ENCODE data around the gene TPSG1. TPM values are rescaled to one million over a fixed set of nuclear protein-coding genes. Genes with fewer than 3 reads are reported as not detected.

Gene TPSG1
- total RNA-seq, 2 donors from 2014 or later: not detected

DNA sequence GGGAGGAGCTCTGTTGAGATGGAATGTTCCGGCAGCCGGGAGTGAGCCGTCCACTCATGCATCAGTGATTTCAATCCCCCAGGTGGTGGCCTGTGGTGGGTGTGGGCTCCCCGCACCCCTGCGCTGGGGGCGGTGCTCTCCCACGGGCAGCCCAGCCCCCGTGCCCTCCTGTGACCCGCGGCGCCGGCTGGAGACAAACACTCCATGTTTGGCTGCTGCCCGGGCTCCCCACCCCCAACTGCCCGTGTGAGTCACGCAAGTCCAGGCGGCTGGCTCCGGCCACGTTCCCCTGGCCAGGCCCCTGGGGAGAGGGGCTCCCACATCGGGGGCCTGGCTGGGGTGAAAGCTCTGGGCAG is 42.8 kb downstream of the TPSG1 start:
- Mint-ChIP-seq H3K36me3 (ENCODE audit: low read depth) (peaks cover 9% of the 10 kb centered on the region), H3K4me3 (no peak overlapping the region), H3K27ac (no peak overlapping the region), H3K9me3 (no peaks in the 10 kb centered on the region), H3K4me1 (no peaks in the 10 kb centered on the region), H3K27me3 (ENCODE audit: insufficient read depth) (no peaks in the 10 kb centered on the region)
- Histone ChIP-seq H3K4me1 (ENCODE audit: control insufficient read depth, insufficient read depth, low read length) (no peaks in the 10 kb centered on the region), H3K4me3 (ENCODE audit: low read length) (no peak overlapping the region), H3K27me3 (ENCODE audit: control insufficient read depth, insufficient read depth, low read length, poor library complexity, severe bottlenecking) (no peaks in the 10 kb centered on the region), H3K36me3 (ENCODE audit: control insufficient read depth, insufficient read depth, low read length) (peaks cover 5% of the 10 kb centered on the region), H3K27ac (ENCODE audit: low read depth, low read length) (no peak overlapping the region), H3K9ac (ENCODE audit: extremely low read depth, low read length, poor library complexity, severe bottlenecking) (no peak overlapping the region), H3K9me3 (ENCODE audit: control insufficient read depth, low read length) (no peaks in the 10 kb centered on the region)
- DNase-seq: no peak
- 63 to 83% methylated on average over 14 to 19 of the region's 19 CpGs for WGBS, 2 experiments (ENCODE audit: insufficient coverage in 1 of 2, insufficient read length in 1 of 2)
- TF ChIP-seq, protein P1, sequence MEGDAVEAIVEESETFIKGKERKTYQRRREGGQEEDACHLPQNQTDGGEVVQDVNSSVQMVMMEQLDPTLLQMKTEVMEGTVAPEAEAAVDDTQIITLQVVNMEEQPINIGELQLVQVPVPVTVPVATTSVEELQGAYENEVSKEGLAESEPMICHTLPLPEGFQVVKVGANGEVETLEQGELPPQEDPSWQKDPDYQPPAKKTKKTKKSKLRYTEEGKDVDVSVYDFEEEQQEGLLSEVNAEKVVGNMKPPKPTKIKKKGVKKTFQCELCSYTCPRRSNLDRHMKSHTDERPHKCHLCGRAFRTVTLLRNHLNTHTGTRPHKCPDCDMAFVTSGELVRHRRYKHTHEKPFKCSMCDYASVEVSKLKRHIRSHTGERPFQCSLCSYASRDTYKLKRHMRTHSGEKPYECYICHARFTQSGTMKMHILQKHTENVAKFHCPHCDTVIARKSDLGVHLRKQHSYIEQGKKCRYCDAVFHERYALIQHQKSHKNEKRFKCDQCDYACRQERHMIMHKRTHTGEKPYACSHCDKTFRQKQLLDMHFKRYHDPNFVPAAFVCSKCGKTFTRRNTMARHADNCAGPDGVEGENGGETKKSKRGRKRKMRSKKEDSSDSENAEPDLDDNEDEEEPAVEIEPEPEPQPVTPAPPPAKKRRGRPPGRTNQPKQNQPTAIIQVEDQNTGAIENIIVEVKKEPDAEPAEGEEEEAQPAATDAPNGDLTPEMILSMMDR (conservative IDR thresholded peaks at IDR 0.05): no peak

DNA sequence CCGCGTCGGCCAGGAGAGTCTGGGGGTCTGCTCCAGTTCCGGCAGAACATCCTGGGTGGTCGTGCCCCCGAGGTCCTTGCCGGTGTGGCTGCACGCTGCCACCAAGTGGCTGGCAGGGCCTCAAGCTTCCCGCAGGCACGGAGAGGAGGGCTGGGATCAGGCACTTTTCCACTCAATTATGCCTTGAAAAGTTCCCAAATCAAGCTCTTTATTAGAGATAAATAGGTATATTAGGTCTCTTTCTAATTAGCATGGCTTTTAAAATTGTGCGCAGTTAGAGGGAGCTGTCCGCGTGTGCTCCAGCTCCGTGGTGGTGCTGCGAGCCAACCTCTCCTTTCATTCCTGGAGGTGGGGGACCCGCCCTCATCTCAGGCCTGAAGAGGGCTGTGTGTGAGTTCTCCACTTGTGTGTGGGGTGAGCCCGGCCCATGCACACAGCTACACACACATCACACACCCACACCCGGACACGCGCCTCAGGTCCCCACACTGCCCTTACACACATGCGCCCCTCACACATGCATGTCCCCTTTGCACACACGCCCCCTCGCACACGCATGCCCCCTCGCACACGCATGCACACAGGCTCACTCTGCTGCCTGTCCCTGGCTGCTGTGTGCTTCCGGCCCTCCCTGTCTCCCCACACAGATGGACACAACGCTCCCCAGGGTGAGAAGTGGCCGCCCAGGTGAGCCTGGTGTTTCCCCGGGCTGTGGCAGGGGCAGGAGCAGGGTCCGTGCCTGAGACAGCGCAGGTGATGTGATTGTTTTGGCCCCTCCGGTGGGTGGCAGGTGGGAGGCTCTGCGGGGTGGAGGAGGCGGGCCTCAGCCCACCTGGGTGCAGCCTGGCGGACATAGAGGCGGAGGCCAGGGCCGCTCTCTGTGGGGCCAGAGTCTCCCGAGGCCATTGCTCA is 43.4 kb downstream of the TPSG1 start:
- H3K27me3 Mint-ChIP-seq (ENCODE audit: insufficient read depth): no peaks in the 10 kb centered on the region
- Histone ChIP-seq H3K4me3 (ENCODE audit: low read length) (no peak overlapping the region), H3K27me3 (ENCODE audit: control insufficient read depth, insufficient read depth, low read length, poor library complexity, severe bottlenecking) (no peaks in the 10 kb centered on the region), H3K27ac (ENCODE audit: low read depth, low read length) (no peak overlapping the region), H3K36me3 (ENCODE audit: control insufficient read depth, insufficient read depth, low read length) (peaks cover 5% of the 10 kb centered on the region), H3K4me1 (ENCODE audit: control insufficient read depth, insufficient read depth, low read length) (no peaks in the 10 kb centered on the region), H3K9me3 (ENCODE audit: control insufficient read depth, low read length) (no peaks in the 10 kb centered on the region), H3K9ac (ENCODE audit: extremely low read depth, low read length, poor library complexity, severe bottlenecking) (no peak overlapping the region)
- no peaks in the 10 kb centered on the region for H3K9me3 Mint-ChIP-seq
- DNase-seq: no peak
- H3K27ac Mint-ChIP-seq: no peak overlapping the region
- no peaks in the 10 kb centered on the region for H3K4me1 Mint-ChIP-seq
- H3K36me3 Mint-ChIP-seq (ENCODE audit: low read depth): peaks cover 8% of the 10 kb centered on the region
- H3K4me3 Mint-ChIP-seq: no peak overlapping the region
- 90 to 91% methylated on average over 19 to 38 of the region's 39 CpGs for WGBS, 2 experiments (ENCODE audit: insufficient coverage in 1 of 2, insufficient read length in 1 of 2)
- TF ChIP-seq, protein P1 (conservative IDR thresholded peaks at IDR 0.05): peak; percentile 55

DNA sequence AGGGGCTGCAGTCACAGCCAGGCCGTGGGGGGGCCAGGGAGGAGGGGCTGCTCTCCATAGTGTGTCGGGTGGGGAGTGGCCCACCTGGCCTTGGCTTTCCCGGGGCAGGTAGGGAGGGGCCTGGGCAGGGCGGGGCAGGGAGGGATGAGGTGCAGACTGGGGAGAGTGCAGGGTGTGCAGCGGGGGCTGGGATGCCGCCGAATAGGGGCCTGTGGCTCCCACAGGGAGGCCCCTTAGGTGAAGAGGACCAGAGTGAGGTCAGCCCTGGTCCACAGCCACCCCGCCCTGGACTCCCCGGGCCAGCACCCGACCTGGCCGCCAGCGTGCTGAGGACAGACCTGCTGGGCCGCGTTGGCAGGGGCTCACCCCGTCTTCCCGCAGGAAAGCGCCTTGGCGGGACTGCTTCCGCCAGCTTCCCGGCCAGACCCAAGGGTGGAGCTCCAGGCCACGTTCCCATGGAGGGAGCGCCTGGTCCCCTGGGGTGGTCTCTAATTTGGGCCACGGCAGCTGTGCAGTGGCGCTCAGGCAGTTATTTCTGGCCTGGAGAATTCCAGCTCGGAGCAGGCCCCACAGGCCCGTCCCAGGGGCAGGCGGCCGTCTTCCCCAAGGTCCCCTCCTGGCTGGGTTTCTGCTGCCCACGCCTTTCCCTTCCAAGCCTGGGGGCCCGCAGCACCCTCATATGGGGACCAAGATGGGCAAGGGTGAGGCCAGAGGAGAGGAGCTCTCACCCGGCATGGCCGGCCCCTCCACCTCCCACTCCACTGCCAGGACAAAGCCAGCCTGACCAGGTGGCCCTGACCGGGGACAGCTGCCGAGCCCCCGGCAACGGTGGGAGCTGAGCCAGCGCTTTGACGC is 44.3 kb downstream of the TPSG1 start:
- 94 to 95% methylated on average over 24 to 38 of the region's 38 CpGs for WGBS, 2 experiments (ENCODE audit: insufficient coverage in 1 of 2, insufficient read length in 1 of 2)
- Mint-ChIP-seq H3K27ac (no peak overlapping the region), H3K4me3 (no peak overlapping the region), H3K36me3 (ENCODE audit: low read depth) (peaks cover 6% of the 10 kb centered on the region), H3K4me1 (no peaks in the 10 kb centered on the region), H3K9me3 (no peaks in the 10 kb centered on the region), H3K27me3 (ENCODE audit: insufficient read depth) (no peaks in the 10 kb centered on the region)
- TF ChIP-seq, protein P1 (conservative IDR thresholded peaks at IDR 0.05): no peak
- Histone ChIP-seq H3K9ac (ENCODE audit: extremely low read depth, low read length, poor library complexity, severe bottlenecking) (no peak overlapping the region), H3K27me3 (ENCODE audit: control insufficient read depth, insufficient read depth, low read length, poor library complexity, severe bottlenecking) (no peaks in the 10 kb centered on the region), H3K4me3 (ENCODE audit: low read length) (no peak overlapping the region), H3K36me3 (ENCODE audit: control insufficient read depth, insufficient read depth, low read length) (peaks cover 5% of the 10 kb centered on the region), H3K27ac (ENCODE audit: low read depth, low read length) (no peak overlapping the region), H3K4me1 (ENCODE audit: control insufficient read depth, insufficient read depth, low read length) (no peaks in the 10 kb centered on the region), H3K9me3 (ENCODE audit: control insufficient read depth, low read length) (no peaks in the 10 kb centered on the region)
- DNase-seq: no peak

Data from endodermal cell (in vitro differentiated cells).